ENCODE results near the gene CHCHD10. TPM values are rescaled to one million over a fixed set of nuclear protein-coding genes. Genes with fewer than 3 reads are reported as not detected.

The CHCHD10 gene
- total RNA-seq, 1 donor from 2014 or later = 12.0 TPM

- peaks cover 55% of the 10 kb centered on the region for H3K4me1 ChIP-seq
- H3K4me3 ChIP-seq = peak within 1 kb of the TSS; percentile 45 to 57
- H3K27me3 ChIP-seq = no peaks in the 10 kb centered on the region
- H3K36me3 ChIP-seq = no peaks in the 10 kb centered on the region
- H3K9me3 ChIP-seq = no peaks in the 10 kb centered on the region
- peak within 1 kb of the TSS; percentile 40 for H3K27ac ChIP-seq
- intact Hi-C loops (cut with DNase I) = loop anchor here (5.0 kb wide), 1 partner anchor 64 kb away; the partner anchor contains the start of gene DERL3
- TF ChIP-seq POLR2A (IDR thresholded peaks at IDR 0.05) (peak in 1 of 2 donors; percentile 9), CTCF (IDR thresholded peaks at IDR 0.05) (no peak)
- no peak for DNase-seq (ENCODE audit: extremely low spot score in 2 of 2)
Measured at GRCh38 chr22:23772649-23773473, 5.1 kb upstream of the CHCHD10 start, which contains the start of gene MMP11. TSS of gene MMP11 (plus strand) at chr22:23772849. CDS start at chr22:23772871, 22 bp downstream.

GRCh38 chr22:23772315-23772648, 4.5 kb upstream of the CHCHD10 start:
- peak overlapping the region; percentile 45 to 57 for H3K4me3 ChIP-seq
- H3K27me3 ChIP-seq = no peaks in the 10 kb centered on the region
- intact Hi-C loops (cut with DNase I) = loop anchor here (5.0 kb wide), 1 partner anchor 65 kb away; the partner anchor contains the start of gene DERL3
- H3K9me3 ChIP-seq = no peaks in the 10 kb centered on the region
- DNase-seq (ENCODE audit: extremely low spot score in 2 of 2) = no peak
- H3K27ac ChIP-seq = peak overlapping the region; percentile 40
- no peak for TF ChIP-seq POLR2A (IDR thresholded peaks at IDR 0.05)
- TF ChIP-seq POLR2AphosphoS5 (IDR thresholded peaks at IDR 0.05; ENCODE audit: insufficient read depth in 1 of 2, low read depth in 1 of 2) = no peak
- TF ChIP-seq CTCF (IDR thresholded peaks at IDR 0.05) = no peak
- no peaks in the 10 kb centered on the region for H3K36me3 ChIP-seq
- H3K4me1 ChIP-seq = peaks cover 57% of the 10 kb centered on the region

GRCh38 chr22:23769321-23769965, 1.7 kb upstream of the CHCHD10 start:
- H3K36me3 ChIP-seq = no peaks in the 10 kb centered on the region
- no peaks in the 10 kb centered on the region for H3K27me3 ChIP-seq
- peaks cover 62% of the 10 kb centered on the region for H3K4me1 ChIP-seq
- no peak for TF ChIP-seq POLR2A (IDR thresholded peaks at IDR 0.05)
- TF ChIP-seq CTCF (IDR thresholded peaks at IDR 0.05) = no peak
- no peak for TF ChIP-seq POLR2AphosphoS5 (IDR thresholded peaks at IDR 0.05; ENCODE audit: insufficient read depth in 1 of 2, low read depth in 1 of 2)
- no peaks in the 10 kb centered on the region for H3K9me3 ChIP-seq
- intact Hi-C loops (cut with DNase I) = loop anchor here (5.0 kb wide), 1 partner anchor 78 kb away; no protein-coding TSS in a partner anchor
- no peak overlapping the region for H3K27ac ChIP-seq
- no peak overlapping the region for H3K4me3 ChIP-seq
- no peak for DNase-seq (ENCODE audit: extremely low spot score in 2 of 2)

GRCh38 chr22:23767303-23767672, 484 bp downstream of the CHCHD10 start:
- peak overlapping the region; percentile 55 to 84 for H3K4me3 ChIP-seq

More at GRCh38 chr22:23767303-23767672, 484 bp downstream of the CHCHD10 start:
- no peak for TF ChIP-seq POLR2A (IDR thresholded peaks at IDR 0.05)
- TF ChIP-seq CTCF (IDR thresholded peaks at IDR 0.05) = no peak
- no peak for TF ChIP-seq POLR2AphosphoS5 (IDR thresholded peaks at IDR 0.05; ENCODE audit: insufficient read depth in 1 of 2, low read depth in 1 of 2)
- Histone ChIP-seq H3K4me1 (peaks cover 62% of the 10 kb centered on the region), H3K9me3 (no peaks in the 10 kb centered on the region), H3K27me3 (no peaks in the 10 kb centered on the region), H3K36me3 (no peaks in the 10 kb centered on the region), H3K27ac (peak overlapping the region; percentile 68)
- intact Hi-C loops (cut with DNase I) = loop anchor here (5.0 kb wide), 1 partner anchor 80 kb away; no protein-coding TSS in a partner anchor
- DNase-seq (ENCODE audit: extremely low spot score in 2 of 2) = no peak
